GM12875 (cell line): ENCODE measurements around the gene AGK.
"Not testable (repeated sequence)": the region's sequence is repeated elsewhere in the genome, so short reads cannot be mapped to it uniquely, and the experiment has no call there.

Source experiments
- H3K4me3 ChIP-seq: one replicate; pipeline ENCODE4 v1.5.1; 2011; ENCODE audit warnings: low read depth, low read length, control low read depth
- CTCF ChIP-seq: IDR thresholded peaks from 2 replicates; pipeline ENCODE4 v1.5.1; 2011; ENCODE audit warnings: low read depth, mild to moderate bottlenecking, control low read depth, inconsistent platforms, low read length, moderate library complexity, borderline replicate concordance; ENCODE audit not compliant: insufficient read depth

The AGK gene

DNA sequence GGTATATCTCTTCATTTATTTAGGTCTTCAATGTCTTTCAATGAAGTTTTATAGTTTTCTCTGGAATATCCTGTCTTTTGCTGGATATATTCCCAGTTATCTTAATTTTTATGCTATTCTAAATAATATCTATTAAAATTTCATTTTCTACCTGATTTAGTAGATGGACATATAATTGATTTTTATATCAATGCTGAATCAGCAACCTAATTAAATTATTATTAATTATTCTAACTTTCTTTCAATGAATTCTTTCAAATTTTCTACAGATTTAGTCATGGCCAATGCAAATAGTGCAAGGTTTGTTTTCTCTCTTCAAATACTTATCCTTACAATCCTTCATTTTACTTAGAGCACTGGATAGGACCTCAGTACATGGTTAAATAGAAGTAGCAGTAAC lies 94.0 kb downstream of the AGK start:
- H3K4me3 ChIP-seq: no peak overlapping the region
- TF ChIP-seq CTCF: no peak

DNA sequence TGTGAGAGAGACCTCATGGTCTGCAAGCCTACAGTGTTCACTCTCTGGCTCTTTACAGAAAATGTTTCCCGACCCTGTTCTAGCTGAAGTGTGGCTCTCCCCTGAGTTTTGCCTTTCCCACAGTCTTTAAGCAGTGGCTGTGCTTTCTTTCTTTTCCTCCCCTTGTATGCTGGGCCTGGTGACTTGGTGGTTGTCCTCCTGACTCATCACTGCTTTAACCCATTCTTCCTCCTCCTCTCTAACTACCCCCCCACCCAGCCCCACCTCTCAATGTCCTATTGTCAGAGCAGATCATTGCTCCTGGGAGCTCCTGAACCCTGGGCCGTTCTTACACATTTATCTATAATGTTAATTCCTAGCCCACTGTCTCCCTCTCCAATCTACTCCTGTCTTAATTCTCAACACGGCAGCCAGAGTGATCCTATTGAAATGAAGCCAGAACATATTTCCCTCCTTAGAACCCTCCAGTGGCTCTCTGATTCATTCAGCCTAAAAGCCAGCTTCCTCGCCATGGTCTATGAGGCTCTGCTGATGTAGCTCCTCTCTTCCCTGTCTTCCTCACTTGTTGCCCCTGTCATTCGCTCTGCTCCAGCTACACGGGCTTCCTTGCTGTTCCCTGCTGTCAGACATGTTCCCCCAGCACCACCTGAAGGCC lies 95.7 kb downstream of the AGK start:
- TF ChIP-seq CTCF: no peak
- no peak overlapping the region for H3K4me3 ChIP-seq

GRCh38 chr7:141647701-141648100 lies 96.5 kb downstream of the AGK start:
- H3K4me3 ChIP-seq: not testable (repeated sequence)

DNA sequence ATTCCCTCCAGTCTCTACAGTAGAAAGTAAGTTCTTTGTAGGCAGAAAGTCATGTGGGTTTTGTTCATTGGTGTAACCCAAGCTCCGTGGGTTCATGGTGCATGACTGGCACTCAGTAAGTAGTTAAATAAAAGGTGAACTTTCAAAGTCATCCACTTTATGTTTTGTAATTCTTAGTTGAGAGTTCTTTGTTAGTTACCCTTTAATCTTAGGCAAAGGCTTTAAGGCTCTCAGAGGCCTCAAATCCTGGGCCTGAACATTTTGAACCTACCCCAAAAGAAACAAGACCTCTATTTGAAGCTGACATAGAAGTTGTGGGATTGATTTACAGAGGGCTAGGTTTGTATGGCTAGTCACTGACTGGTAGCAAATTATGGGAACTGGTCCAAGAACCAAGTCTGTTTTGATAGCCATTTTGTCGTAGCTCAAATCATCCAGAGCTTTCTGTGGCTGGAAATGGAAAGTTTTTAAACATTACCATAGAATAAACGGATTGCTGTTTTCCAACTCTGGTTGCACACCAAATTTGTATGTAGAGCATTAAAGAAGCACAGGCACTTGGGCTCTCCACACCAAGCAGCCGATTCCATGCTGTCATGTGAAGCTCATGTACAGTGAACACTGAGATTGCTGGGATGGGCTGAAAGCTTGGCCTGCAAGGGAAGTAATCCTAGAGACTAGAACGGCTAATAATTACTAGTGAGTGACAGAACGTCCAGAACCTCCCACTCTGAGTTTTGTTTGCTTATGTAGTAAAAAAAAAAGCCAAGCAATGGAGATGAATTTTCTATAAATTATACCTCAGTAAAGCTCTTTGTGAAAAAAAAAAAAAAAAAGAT lies 97.3 kb downstream of the AGK start:
- TF ChIP-seq CTCF: no peak
- H3K4me3 ChIP-seq: no peak overlapping the region

- TF ChIP-seq CTCF: no peak
These were observed 98.1 kb downstream of the AGK start for GRCh38 chr7:141649137-141649864.

GRCh38 chr7:141649865-141650634 lies 98.8 kb downstream of the AGK start:
- TF ChIP-seq CTCF: peak; percentile 41; the same call in 1 of the 2 replicates
- H3K4me3 ChIP-seq: no peak overlapping the region

More at GRCh38 chr7:141649137-141649864, 98.1 kb downstream of the AGK start:
- no peak overlapping the region for H3K4me3 ChIP-seq

- TF ChIP-seq CTCF: no peak
- H3K4me3 ChIP-seq: no peak overlapping the region
These were observed 100.2 kb downstream of the AGK start for GRCh38 chr7:141651417-141651816.
